H1 (cell line): ENCODE data around the gene LRRC43. TPM values are rescaled to one million over a fixed set of nuclear protein-coding genes. Genes with fewer than 3 reads are reported as not detected.

ENCODE experiments used
- HDAC2 ChIP-seq, 2 experiments: fragments of 300-600 bp in 1 of 2; sonication (generic) in 1 of 2; IDR thresholded peaks; 2 replicates each; pipeline ENCODE4 v1.6.1; 2011 to 2012; ENCODE audit warnings: low read depth in 2 of 2, low read length in 2 of 2, mild to moderate bottlenecking in 2 of 2, moderate library complexity in 2 of 2, borderline replicate concordance in 1 of 2, inconsistent platforms in 1 of 2
- RBBP5 ChIP-seq: IDR thresholded peaks from 2 replicates; pipeline ENCODE4 v1.7.1; 2012; ENCODE audit warnings: low read depth, mild to moderate bottlenecking, inconsistent platforms, low read length, moderate library complexity, borderline replicate concordance
- RXRA ChIP-seq: IDR thresholded peaks from 2 replicates; pipeline ENCODE4 v1.6.1; 2011; ENCODE audit warnings: low read depth, mild to moderate bottlenecking, low read length, moderate library complexity; ENCODE audit not compliant: insufficient read depth
- polyA plus RNA-seq, 7 experiments: library from polyadenylated mRNA; depleted of rRNA in 3 of 7; stranded (reverse) in 5 of 7; unstranded in 2 of 7; fragments of >200 nt in 5 of 7; fragments of 200-250 nt in 2 of 7; gene quantifications; 1 replicate in 5 of 7; 2 replicates in 1 of 7; 4 replicates in 1 of 7; pipeline versions ENCODE4 v1.2.1 to v1.2.3, GENCODE V29; 2011 to 2013; ENCODE audit warnings: missing spikeins in 2 of 7, mixed read lengths in 2 of 7
- total RNA-seq: library from RNA; stranded (reverse); fragmentation: NEBNext Ultra II Directional; extraction: Animal tissue kit (Norgen Biotek cat#: 25700); gene quantifications from 2 replicates; pipeline ENCODE4 v1.2.1, GENCODE V29; 2021
- TF ChIP-seq, protein P1 (sequence below), 3 experiments: IDR thresholded peaks; 1 replicate in 2 of 3; 2 replicates in 1 of 3; pipeline versions ENCODE4 v1.5.1 to v1.6.1; 2011; ENCODE audit warnings: low read length in 3 of 3, mild to moderate bottlenecking in 3 of 3, inconsistent platforms in 2 of 3, low read depth in 1 of 3, moderate library complexity in 1 of 3; ENCODE audit not compliant: insufficient read depth in 1 of 3; ENCODE audit errors: control extremely low read depth in 1 of 3

The LRRC43 gene
- total and polyA plus RNA-seq, 2 of the 8 experiments (the other 6 are each of a cell fraction or from before 2014, with no cell fraction given), result 0.35 to 0.44 TPM

DNA sequence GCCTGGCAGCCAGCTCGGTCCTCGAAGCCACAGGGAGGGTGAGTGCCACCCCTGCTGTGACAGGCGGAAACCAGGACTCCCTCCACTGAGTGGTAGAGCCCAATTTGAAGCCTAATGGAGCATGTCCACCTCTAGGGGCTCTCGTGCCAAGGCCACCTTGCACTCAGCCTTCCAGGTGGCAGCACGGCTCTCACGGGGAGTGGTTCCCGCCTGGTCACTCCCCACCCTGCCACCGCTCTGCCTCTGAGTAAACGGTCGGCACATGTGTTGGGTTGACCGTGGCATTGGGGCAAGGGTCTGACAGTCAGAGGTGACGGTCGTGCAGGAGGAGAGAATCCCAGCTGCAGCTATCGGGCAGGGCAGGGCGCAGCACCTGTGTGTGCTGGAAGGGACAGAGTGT is 43.7 kb upstream of the LRRC43 start (continued):
- TF ChIP-seq RBBP5 (no peak), HDAC2 (IDR thresholded peaks at IDR 0.05; ENCODE audit: borderline replicate concordance in 1 of 2, low read depth in 2 of 2, low read length in 2 of 2) (no peak), RXRA (no peak)
- TF ChIP-seq, protein P1, sequence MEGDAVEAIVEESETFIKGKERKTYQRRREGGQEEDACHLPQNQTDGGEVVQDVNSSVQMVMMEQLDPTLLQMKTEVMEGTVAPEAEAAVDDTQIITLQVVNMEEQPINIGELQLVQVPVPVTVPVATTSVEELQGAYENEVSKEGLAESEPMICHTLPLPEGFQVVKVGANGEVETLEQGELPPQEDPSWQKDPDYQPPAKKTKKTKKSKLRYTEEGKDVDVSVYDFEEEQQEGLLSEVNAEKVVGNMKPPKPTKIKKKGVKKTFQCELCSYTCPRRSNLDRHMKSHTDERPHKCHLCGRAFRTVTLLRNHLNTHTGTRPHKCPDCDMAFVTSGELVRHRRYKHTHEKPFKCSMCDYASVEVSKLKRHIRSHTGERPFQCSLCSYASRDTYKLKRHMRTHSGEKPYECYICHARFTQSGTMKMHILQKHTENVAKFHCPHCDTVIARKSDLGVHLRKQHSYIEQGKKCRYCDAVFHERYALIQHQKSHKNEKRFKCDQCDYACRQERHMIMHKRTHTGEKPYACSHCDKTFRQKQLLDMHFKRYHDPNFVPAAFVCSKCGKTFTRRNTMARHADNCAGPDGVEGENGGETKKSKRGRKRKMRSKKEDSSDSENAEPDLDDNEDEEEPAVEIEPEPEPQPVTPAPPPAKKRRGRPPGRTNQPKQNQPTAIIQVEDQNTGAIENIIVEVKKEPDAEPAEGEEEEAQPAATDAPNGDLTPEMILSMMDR (IDR thresholded peaks at IDR 0.05; ENCODE audit: control extremely low read depth in 1 of 3, insufficient read depth in 1 of 3, low read depth in 1 of 3, low read length in 3 of 3), result no peak
- TF ChIP-seq, all 59 proteins: peak for 0
